ENCODE results near the gene ELOVL6.
A peak's percentile ranks its signal among the peaks of the same experiment; 100 is the strongest.

The ELOVL6 gene

DNA sequence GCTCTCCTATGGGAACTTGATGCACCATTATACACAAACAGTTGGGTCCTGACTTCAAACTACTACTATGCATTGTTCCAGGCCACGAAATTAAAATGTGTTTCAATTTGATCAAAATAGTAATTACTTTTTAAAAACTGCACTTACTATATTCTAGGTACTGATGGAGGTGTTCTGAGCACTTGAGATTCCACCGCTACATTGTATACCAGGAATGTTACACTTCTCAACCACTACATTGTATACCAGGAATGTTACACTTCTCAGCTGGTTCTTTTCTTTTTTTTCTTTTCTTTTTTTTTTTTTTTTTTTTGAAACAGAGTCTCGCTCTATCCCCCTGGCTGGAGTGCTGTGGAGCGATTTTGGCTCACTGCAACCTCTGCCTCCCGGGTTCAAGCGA, 77.9 kb downstream of the ELOVL6 start:
- no peaks in the 10 kb centered on the region for H3K9me3 Mint-ChIP-seq
- no peak overlapping the region for H3K4me3 Mint-ChIP-seq
- H3K27ac Mint-ChIP-seq, result no peak overlapping the region
- no peaks in the 10 kb centered on the region for H3K4me1 Mint-ChIP-seq (ENCODE audit: low read depth in 2 of 2)
- H3K36me3 Mint-ChIP-seq (ENCODE audit: insufficient read depth), result no peaks in the 10 kb centered on the region
- H3K27me3 Mint-ChIP-seq, result no peaks in the 10 kb centered on the region
- DNase-seq (no peak), ATAC-seq (replicated peaks) (no peak)

DNA sequence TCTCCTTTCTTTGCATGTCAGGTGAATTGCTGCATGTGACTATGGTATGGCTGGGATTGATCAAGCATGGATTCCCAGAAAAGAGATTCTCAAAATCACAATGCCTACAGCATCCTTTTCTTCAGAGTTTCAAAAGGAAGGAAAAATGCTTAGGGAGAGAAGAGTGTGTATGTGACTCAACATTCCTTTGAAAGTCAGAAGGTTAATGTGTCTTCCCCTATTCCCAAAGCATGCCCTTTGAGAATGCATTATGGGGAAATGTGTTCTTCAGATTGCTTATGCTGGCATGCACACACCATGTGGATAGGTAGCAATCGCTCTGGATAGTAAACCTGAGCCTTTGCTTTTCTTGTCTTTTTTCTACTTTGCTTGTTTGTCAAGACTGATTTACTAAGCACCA, 78.5 kb downstream of the ELOVL6 start:
- no peaks in the 10 kb centered on the region for H3K4me1 Mint-ChIP-seq (ENCODE audit: low read depth in 2 of 2)
- no peak overlapping the region for H3K27ac Mint-ChIP-seq
- no peak overlapping the region for H3K4me3 Mint-ChIP-seq
- no peaks in the 10 kb centered on the region for H3K27me3 Mint-ChIP-seq
- H3K9me3 Mint-ChIP-seq, result no peaks in the 10 kb centered on the region
- ATAC-seq (replicated peaks), result no peak
- no peak for DNase-seq
- no peaks in the 10 kb centered on the region for H3K36me3 Mint-ChIP-seq (ENCODE audit: insufficient read depth)

DNA sequence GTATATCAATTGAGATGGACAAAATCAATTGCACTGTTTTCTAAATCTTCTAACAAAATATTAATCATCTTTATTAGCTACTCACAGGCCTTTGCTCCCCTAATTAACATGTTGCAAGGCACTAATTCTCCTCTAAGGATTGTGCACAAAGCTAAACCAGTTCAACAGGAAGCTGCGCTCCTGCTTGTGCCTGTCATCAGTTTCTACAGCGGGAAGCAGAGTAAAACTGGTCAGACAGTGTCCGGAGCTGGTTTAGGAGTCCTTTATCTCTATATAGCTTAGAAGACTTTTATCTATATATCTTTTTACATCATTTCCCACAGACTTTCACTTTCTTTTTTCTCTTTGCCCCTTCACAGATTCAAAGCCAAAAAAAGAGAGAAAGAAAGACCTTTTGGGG, 79.1 kb downstream of the ELOVL6 start:
- Mint-ChIP-seq H3K4me3 (no peak overlapping the region), H3K9me3 (no peaks in the 10 kb centered on the region), H3K4me1 (ENCODE audit: low read depth in 2 of 2) (no peaks in the 10 kb centered on the region), H3K27me3 (no peaks in the 10 kb centered on the region), H3K27ac (no peak overlapping the region), H3K36me3 (ENCODE audit: insufficient read depth) (no peaks in the 10 kb centered on the region)
- no peak for DNase-seq
- ATAC-seq (replicated peaks), result no peak

DNA sequence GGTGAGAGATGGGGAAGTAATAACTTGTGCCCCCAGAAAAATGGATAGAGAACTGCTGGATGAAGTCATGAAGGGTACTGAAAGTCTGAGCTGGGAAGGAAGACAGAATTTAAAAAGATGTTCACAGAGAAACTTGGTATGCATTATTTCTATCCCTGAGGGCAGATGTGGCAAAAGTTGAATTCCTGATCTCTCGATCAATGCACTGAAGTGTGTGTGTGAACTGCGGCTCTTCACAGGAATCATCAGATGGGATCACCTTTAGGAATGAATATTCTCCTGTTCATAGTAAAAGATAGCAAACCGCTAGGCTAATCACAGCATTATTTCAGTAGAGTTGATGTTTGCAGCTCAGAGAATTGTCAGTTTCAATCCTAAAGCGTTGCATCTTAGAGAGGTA, 86.4 kb downstream of the ELOVL6 start:
- no peak overlapping the region for H3K4me3 Mint-ChIP-seq
- H3K27ac Mint-ChIP-seq, result no peak overlapping the region
- ATAC-seq (replicated peaks), result no peak

DNA sequence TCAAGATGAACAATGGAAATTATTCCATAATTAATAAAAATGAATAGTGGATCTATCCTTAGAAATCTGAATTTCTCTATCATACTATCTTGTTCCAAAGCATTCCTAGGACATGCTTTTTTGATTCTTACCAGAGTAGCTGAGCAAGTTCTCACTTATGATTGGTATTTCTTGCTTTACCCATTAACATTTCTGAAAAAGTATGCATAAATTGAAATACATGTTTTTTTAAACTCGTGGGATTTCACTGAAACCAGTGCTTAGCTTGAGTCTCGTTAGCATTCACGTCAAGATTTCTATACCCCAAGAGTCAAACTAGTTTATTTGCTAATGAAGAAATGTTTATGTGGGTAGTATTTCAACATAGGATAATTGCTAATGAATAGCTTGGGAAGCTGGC, 89.0 kb downstream of the ELOVL6 start:
- no peak overlapping the region for H3K27ac Mint-ChIP-seq
- no peak overlapping the region for H3K4me3 Mint-ChIP-seq
- no peak for ATAC-seq (replicated peaks)
- no peaks in the 10 kb centered on the region for H3K36me3 Mint-ChIP-seq (ENCODE audit: insufficient read depth)
- no peak for DNase-seq
- no peaks in the 10 kb centered on the region for H3K9me3 Mint-ChIP-seq
- no peaks in the 10 kb centered on the region for H3K4me1 Mint-ChIP-seq (ENCODE audit: low read depth in 2 of 2)
- no peaks in the 10 kb centered on the region for H3K27me3 Mint-ChIP-seq

More for the DNA sequence above, 86.4 kb downstream of the ELOVL6 start:
- Mint-ChIP-seq H3K36me3 (ENCODE audit: insufficient read depth) (no peaks in the 10 kb centered on the region), H3K27me3 (no peaks in the 10 kb centered on the region), H3K4me1 (ENCODE audit: low read depth in 2 of 2) (no peaks in the 10 kb centered on the region), H3K9me3 (no peaks in the 10 kb centered on the region)
- DNase-seq, result no peak

DNA sequence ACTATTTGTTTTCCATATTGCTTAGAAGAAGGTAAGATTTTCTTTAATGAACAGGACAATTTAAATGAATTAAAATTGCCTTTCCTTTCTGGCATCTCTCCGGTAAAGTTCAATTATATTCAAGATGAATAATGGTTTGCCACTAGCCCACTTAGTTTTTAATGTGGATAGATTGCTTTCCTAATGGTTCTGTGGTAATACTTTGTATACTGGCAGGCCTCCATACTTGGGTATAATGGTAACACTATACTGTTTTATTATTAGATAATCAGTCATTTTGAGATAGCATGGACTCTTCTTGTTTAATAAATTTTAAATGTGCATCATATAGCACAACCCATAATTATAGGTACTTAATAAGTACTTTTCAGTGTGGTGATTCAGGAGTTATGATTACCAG, 89.5 kb downstream of the ELOVL6 start:
- DNase-seq (no peak), ATAC-seq (replicated peaks) (no peak)
- Mint-ChIP-seq H3K4me3 (no peak overlapping the region), H3K4me1 (ENCODE audit: low read depth in 2 of 2) (no peaks in the 10 kb centered on the region), H3K36me3 (ENCODE audit: insufficient read depth) (no peaks in the 10 kb centered on the region), H3K27me3 (no peaks in the 10 kb centered on the region), H3K27ac (no peak overlapping the region), H3K9me3 (no peaks in the 10 kb centered on the region)

DNA sequence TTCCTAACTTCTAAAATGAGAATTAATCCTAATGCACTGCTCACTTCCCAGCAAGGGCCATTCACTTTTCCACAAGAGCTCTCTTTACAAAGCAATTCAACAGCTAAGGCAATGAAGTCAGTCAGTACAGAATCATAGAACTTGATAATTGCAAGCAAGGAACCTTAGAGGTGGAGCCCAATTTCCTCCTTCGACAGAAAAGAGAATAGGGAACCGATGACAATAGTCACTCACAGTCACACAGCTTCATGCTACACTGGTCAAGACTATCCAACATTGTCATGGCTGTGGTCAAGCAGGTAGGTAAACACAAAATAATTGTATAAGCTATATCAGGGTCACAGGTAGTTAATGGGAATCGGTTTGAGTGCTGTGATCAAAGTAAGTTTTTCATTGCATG, 90.0 kb downstream of the ELOVL6 start:
- DNase-seq, result no peak
- H3K4me3 Mint-ChIP-seq, result no peak overlapping the region
- no peak for ATAC-seq (replicated peaks)
- no peaks in the 10 kb centered on the region for H3K4me1 Mint-ChIP-seq (ENCODE audit: low read depth in 2 of 2)
- no peaks in the 10 kb centered on the region for H3K27me3 Mint-ChIP-seq
- H3K9me3 Mint-ChIP-seq, result no peaks in the 10 kb centered on the region
- no peaks in the 10 kb centered on the region for H3K36me3 Mint-ChIP-seq (ENCODE audit: insufficient read depth)
- no peak overlapping the region for H3K27ac Mint-ChIP-seq

DNA sequence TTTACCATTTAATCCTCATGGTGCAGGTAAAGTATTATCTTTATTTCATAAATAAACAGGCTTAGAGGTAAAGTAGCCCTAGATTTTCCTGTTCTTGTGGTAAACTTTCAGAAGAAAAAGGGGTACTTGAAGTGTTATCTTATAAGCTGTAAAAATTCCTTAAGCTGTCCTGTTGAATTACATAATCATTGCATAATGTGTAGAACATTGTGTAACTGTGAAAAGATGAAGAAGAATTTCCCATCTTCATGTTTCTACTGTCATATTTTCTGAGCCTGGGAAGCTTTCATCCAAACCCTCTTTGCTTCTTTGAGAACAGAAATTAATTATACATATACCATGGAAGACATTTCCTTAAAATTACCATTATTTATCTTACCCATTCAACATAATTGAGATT, 90.5 kb downstream of the ELOVL6 start:
- DNase-seq, result no peak
- Mint-ChIP-seq H3K27ac (no peak overlapping the region), H3K36me3 (ENCODE audit: insufficient read depth) (no peaks in the 10 kb centered on the region), H3K27me3 (no peaks in the 10 kb centered on the region), H3K4me1 (ENCODE audit: low read depth in 2 of 2) (no peaks in the 10 kb centered on the region), H3K4me3 (no peak overlapping the region), H3K9me3 (no peaks in the 10 kb centered on the region)
- ATAC-seq (replicated peaks), result no peak

DNA sequence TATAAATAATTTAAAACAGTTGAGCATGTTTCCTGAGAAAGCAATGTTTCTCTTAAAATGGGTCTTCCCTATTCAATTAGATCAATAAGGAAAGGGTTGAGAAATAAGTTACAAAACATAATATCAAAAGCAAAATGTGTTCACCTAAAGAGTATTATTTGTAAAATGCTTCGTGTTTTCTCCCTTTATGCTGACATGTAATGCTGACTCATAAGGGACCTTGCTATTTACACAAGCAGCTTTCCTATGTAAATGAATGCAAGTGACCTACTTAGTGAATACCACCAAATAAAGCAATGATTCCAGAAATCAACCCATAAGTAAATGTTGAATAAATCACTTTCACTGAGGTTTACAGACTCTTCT, 91.5 kb downstream of the ELOVL6 start:
- Mint-ChIP-seq H3K9me3 (no peaks in the 10 kb centered on the region), H3K36me3 (ENCODE audit: insufficient read depth) (no peaks in the 10 kb centered on the region), H3K4me3 (no peak overlapping the region), H3K27ac (no peak overlapping the region), H3K4me1 (ENCODE audit: low read depth in 2 of 2) (no peaks in the 10 kb centered on the region), H3K27me3 (no peaks in the 10 kb centered on the region)
- DNase-seq (no peak), ATAC-seq (replicated peaks) (no peak)

DNA sequence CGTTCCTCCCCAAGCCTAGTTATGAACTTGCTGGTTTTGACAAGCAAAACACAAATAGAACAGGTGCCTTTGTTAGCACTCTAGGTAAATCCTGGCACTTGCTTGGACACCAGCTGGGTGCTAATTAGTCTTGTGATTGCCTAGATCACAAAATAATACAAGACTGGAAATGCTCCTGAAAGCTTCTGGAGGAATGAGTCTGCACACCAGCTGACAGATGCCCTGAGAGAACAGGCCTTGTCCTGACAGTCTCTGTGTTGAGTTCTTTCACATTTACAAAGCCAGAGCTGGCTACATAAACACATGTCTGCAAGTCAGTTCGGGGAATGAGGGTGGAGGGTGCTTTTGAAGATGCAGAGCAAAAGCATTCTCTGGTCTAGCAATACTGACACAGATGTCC, 93.8 kb downstream of the ELOVL6 start:
- no peaks in the 10 kb centered on the region for H3K27me3 Mint-ChIP-seq
- no peak overlapping the region for H3K27ac Mint-ChIP-seq
- no peaks in the 10 kb centered on the region for H3K4me1 Mint-ChIP-seq (ENCODE audit: low read depth in 2 of 2)
- H3K4me3 Mint-ChIP-seq, result no peak overlapping the region
- H3K9me3 Mint-ChIP-seq, result no peaks in the 10 kb centered on the region
- DNase-seq, result no peak
- ATAC-seq (replicated peaks), result no peak
- H3K36me3 Mint-ChIP-seq (ENCODE audit: insufficient read depth), result no peaks in the 10 kb centered on the region

DNA sequence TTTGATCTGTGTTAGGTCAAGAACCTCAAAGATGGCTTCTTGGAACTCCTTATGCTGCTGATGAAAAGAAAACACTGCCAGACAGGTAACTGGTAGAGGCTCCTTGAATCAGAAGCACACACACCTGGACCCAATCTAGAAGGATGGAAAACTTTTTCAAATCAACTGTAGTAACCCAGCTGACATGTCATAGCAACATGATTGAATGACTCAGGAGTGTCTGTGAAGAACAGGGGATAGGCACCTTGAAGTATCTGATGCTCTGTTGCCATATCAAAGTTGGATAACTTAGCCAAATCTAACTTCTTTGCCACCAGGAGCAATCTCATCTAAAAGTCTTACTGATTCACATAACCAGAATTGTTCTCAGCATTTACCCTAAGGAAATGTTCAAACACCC, 98.8 kb downstream of the ELOVL6 start:
- ATAC-seq (replicated peaks), result no peak
- Mint-ChIP-seq H3K27ac (peak overlapping the region in 1 of 2 donors; percentile 4), H3K36me3 (ENCODE audit: insufficient read depth) (no peaks in the 10 kb centered on the region), H3K4me1 (ENCODE audit: low read depth in 2 of 2) (no peaks in the 10 kb centered on the region), H3K9me3 (no peaks in the 10 kb centered on the region), H3K27me3 (no peaks in the 10 kb centered on the region), H3K4me3 (no peak overlapping the region)
- no peak for DNase-seq

DNA sequence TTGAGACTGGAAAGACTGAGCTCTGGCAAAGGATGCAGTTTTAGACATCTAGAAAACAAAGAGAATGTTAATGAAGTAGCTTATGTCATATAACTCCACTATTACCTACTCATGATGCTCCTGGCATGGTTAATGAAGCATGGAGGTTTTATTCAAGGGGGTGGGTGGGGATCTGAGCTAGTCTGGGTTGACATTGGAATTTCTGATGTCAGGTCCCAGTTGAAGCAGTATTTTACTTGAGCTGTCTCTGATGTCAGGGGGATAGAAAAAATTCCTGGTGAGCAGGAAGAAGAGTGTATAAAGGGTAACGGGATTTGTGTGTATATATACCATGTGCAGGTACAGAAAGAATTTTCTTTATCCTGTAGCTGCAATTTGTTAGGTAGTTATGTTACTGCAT, 102.0 kb downstream of the ELOVL6 start:
- DNase-seq (no peak), ATAC-seq (replicated peaks) (no peak)
- Mint-ChIP-seq H3K4me1 (ENCODE audit: low read depth in 2 of 2) (peaks cover 0 to 2% of the 10 kb centered on the region in 2 donors), H3K36me3 (ENCODE audit: insufficient read depth) (no peaks in the 10 kb centered on the region), H3K9me3 (no peaks in the 10 kb centered on the region), H3K4me3 (no peak overlapping the region), H3K27me3 (no peaks in the 10 kb centered on the region), H3K27ac (no peak overlapping the region)

DNA sequence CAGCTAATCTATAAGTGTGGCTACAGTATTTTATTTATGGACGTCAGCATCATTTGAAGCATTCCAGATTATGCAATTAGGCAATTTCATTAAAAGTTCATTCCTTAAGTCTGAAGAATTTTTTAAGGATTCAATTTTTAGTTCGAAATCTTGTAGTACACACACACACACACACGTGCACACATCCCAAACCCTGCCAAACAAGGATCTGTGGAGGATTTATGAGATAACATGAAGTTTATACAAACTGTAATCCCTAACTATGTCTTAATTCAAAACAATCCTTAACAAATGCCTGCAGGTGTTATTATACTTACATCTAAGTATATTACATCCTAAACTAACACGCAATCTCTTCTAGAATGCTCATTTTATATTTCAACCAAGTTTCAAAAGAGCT, 105.8 kb downstream of the ELOVL6 start:
- ATAC-seq (replicated peaks), result no peak
- Mint-ChIP-seq H3K36me3 (ENCODE audit: insufficient read depth) (no peaks in the 10 kb centered on the region), H3K9me3 (no peaks in the 10 kb centered on the region), H3K27me3 (no peaks in the 10 kb centered on the region), H3K4me1 (ENCODE audit: low read depth in 2 of 2) (peaks cover 7 to 12% of the 10 kb centered on the region in 2 donors), H3K4me3 (no peak overlapping the region), H3K27ac (no peak overlapping the region)
- no peak for DNase-seq

DNA sequence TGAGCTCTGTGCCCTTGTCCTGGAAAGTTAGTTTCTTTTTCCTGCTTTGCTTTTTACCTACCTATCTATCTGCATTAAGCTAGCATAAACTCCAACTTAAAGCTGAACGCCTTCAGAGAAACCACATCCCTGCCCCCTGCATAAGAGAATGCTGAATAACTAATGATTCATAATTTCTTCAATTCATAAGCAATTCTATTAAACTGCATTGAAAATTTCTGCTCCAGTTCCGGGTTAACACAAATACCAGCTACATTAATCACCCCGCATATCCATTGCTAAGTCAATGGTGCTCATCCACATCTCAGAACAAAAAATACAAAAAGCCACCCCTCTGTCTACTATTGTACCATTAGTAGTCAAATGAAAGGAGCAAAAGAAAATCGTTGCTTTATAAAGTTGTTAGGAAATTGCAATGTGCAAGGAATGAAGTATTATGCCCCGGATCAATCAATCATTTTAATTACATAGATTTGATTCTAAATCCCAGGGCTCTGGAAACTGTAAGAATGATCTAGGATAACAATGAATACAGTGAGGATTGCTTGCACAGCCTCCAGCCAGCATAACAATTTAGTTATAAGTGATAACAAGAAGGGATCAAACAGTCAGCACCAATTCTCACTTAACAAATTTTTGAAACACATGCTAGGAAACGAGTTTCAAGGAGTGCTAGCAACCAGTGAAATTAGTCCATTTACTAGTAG, 106.8 kb downstream of the ELOVL6 start:
- DNase-seq, result no peak
- no peaks in the 10 kb centered on the region for H3K27me3 Mint-ChIP-seq
- H3K4me1 Mint-ChIP-seq (ENCODE audit: low read depth in 2 of 2), result peaks cover 7 to 12% of the 10 kb centered on the region in 2 donors
- no peaks in the 10 kb centered on the region for H3K36me3 Mint-ChIP-seq (ENCODE audit: insufficient read depth)
- ATAC-seq (replicated peaks), result no peak
- H3K4me3 Mint-ChIP-seq, result no peak overlapping the region
- H3K9me3 Mint-ChIP-seq, result no peaks in the 10 kb centered on the region
- no peak overlapping the region for H3K27ac Mint-ChIP-seq

DNA sequence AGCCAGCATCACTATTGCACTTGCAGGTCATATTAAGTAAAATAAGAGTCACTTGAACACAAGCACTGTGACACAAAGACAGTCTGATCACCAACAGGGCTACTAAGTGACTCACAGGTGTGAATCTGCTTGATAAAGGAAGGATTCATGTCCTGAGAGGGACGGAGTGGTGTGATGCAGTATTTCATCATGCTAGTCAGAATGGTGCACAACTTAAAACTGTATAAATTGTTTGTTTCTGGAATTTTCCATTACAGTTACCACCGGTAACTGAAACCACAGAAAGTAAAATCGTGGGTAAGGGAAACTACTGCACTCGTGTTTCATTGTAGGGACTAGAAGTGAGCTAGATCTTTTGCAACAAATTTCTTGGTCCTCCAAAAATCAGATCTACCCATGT, 109.7 kb downstream of the ELOVL6 start:
- DNase-seq, result no peak
- ATAC-seq (replicated peaks), result peak; percentile 49
- Mint-ChIP-seq H3K36me3 (ENCODE audit: insufficient read depth) (no peaks in the 10 kb centered on the region), H3K9me3 (no peaks in the 10 kb centered on the region), H3K27me3 (no peaks in the 10 kb centered on the region), H3K4me1 (ENCODE audit: low read depth in 2 of 2) (peaks cover 17 to 21% of the 10 kb centered on the region in 2 donors), H3K27ac (peak overlapping the region; percentile 4 to 17), H3K4me3 (no peak overlapping the region)

All from effector memory CD8-positive, alpha-beta T cell (primary cell).